DOHH2 (cell line): ENCODE results near the gene OXCT1.
"Not testable (repeated sequence)": the region's sequence is repeated elsewhere in the genome, so short reads cannot be mapped to it uniquely, and the experiment has no call there.

Experiments used
- H3F3A ChIP-seq: fragments of 200-600 bp; sonication (generic), shearing (Covaris generic); 2 replicates; pipeline ENCODE4 v1.6.0; 2016; ENCODE audit warnings: antibody characterized with exemption, mild to moderate bottlenecking; ENCODE audit not compliant: control insufficient read depth, insufficient read depth
- H3K27ac ChIP-seq: fragments of 200-600 bp; sonication (generic); 2 replicates; pipeline ENCODE4 v1.5.1; 2014; ENCODE audit warnings: low read depth, mild to moderate bottlenecking, low read length, moderate library complexity
- H3K27me3 ChIP-seq: fragments of 200-600 bp; sonication (generic); 2 replicates; pipeline ENCODE4 v1.6.1; 2014; ENCODE audit warnings: mild to moderate bottlenecking, low read length, mixed read lengths; ENCODE audit not compliant: control insufficient read depth
- H3K36me3 ChIP-seq: fragments of 200-600 bp; sonication (generic); 2 replicates; pipeline ENCODE4 v1.6.1; 2014; ENCODE audit warnings: mild to moderate bottlenecking, low read length, moderate library complexity, mixed read lengths; ENCODE audit not compliant: control insufficient read depth
- H3K4me1 ChIP-seq: fragments of 200-600 bp; sonication (generic); 2 replicates; pipeline ENCODE4 v1.6.1; 2014; ENCODE audit warnings: mild to moderate bottlenecking, low read length, mixed read lengths; ENCODE audit not compliant: control insufficient read depth
- H3K4me2 ChIP-seq: fragments of 200-600 bp; sonication (generic); 2 replicates; pipeline ENCODE4 v1.6.0; 2014; ENCODE audit warnings: mild to moderate bottlenecking, low read length, moderate library complexity
- H3K4me3 ChIP-seq: fragments of 200-600 bp; sonication (generic); 2 replicates; pipeline ENCODE4 v1.5.1; 2014; ENCODE audit warnings: mild to moderate bottlenecking, low read length, mixed read lengths
- H3K79me2 ChIP-seq: fragments of 200-600 bp; sonication (generic); 2 replicates; pipeline ENCODE4 v1.6.1; 2014; ENCODE audit warnings: mild to moderate bottlenecking, low read length, mixed read lengths; ENCODE audit not compliant: control insufficient read depth
- H3K9me2 ChIP-seq: fragments of 200-600 bp; sonication (generic); replicated peaks from 2 replicates; pipeline ENCODE4 v1.6.1; 2014; ENCODE audit warnings: mild to moderate bottlenecking, low read length, mixed read lengths; ENCODE audit not compliant: control insufficient read depth
- H3K9me3 ChIP-seq: fragments of 200-600 bp; sonication (generic); 2 replicates; pipeline ENCODE4 v1.6.1; 2014; ENCODE audit warnings: antibody characterized with exemption, low read length, mixed read lengths; ENCODE audit not compliant: control insufficient read depth, insufficient read depth
- H4K20me1 ChIP-seq: fragments of 200-600 bp; sonication (generic); 2 replicates; pipeline ENCODE4 v1.6.0; 2014; ENCODE audit warnings: low read depth, mild to moderate bottlenecking, antibody characterized with exemption, low read length, moderate library complexity; ENCODE audit not compliant: control insufficient read depth, insufficient read depth
- CTCF ChIP-seq: fragments of 200-600 bp; sonication (generic); IDR thresholded peaks from one replicate; pipeline ENCODE4 v1.5.1; 2014; ENCODE audit warnings: antibody characterized with exemption, mild to moderate bottlenecking, low read depth, low read length; ENCODE audit not compliant: poor library complexity, severe bottlenecking
- EZH2phosphoT487 ChIP-seq: fragments of 200-600 bp; sonication (generic); IDR thresholded peaks from 2 replicates; pipeline ENCODE4 v1.6.1; 2017; ENCODE audit warnings: borderline replicate concordance, mild to moderate bottlenecking, antibody characterized with exemption, low read length, moderate library complexity, mixed read lengths

Gene OXCT1

GRCh38 chr5:41738710-41739354, 131.4 kb downstream of the OXCT1 start:
- H3K79me2 ChIP-seq = no peaks in the 10 kb centered on the region
- H3K36me3 ChIP-seq = peaks cover 45% of the 10 kb centered on the region
- TF ChIP-seq EZH2phosphoT487 (no peak), CTCF (no peak)
- no peaks in the 10 kb centered on the region for H3K9me2 ChIP-seq
- H3K4me3 ChIP-seq = no peak overlapping the region
- H3F3A ChIP-seq = no peaks in the 10 kb centered on the region
- no peaks in the 10 kb centered on the region for H4K20me1 ChIP-seq
- no peaks in the 10 kb centered on the region for H3K4me1 ChIP-seq
- H3K9me3 ChIP-seq = no peaks in the 10 kb centered on the region
- no peaks in the 10 kb centered on the region for H3K27me3 ChIP-seq
- no peak overlapping the region for H3K4me2 ChIP-seq
- no peak overlapping the region for H3K27ac ChIP-seq

GRCh38 chr5:41736641-41737040, 133.6 kb downstream of the OXCT1 start:
- Histone ChIP-seq H3F3A (no peaks in the 10 kb centered on the region), H3K4me1 (no peaks in the 10 kb centered on the region), H3K27ac (no peak overlapping the region), H3K4me3 (no peak overlapping the region), H4K20me1 (no peaks in the 10 kb centered on the region), H3K27me3 (no peaks in the 10 kb centered on the region), H3K9me3 (no peaks in the 10 kb centered on the region), H3K36me3 (peaks cover 45% of the 10 kb centered on the region), H3K4me2 (no peak overlapping the region), H3K79me2 (no peaks in the 10 kb centered on the region), H3K9me2 (no peaks in the 10 kb centered on the region)
- TF ChIP-seq CTCF (no peak), EZH2phosphoT487 (no peak)

- H3F3A ChIP-seq = no peaks in the 10 kb centered on the region
- no peaks in the 10 kb centered on the region for H4K20me1 ChIP-seq
- no peaks in the 10 kb centered on the region for H3K9me2 ChIP-seq
- H3K4me3 ChIP-seq = no peak overlapping the region
- no peaks in the 10 kb centered on the region for H3K9me3 ChIP-seq
- TF ChIP-seq EZH2phosphoT487 = no peak
- no peak for TF ChIP-seq CTCF
- peaks cover 38% of the 10 kb centered on the region for H3K36me3 ChIP-seq
- H3K27ac ChIP-seq = no peak overlapping the region
- H3K4me2 ChIP-seq = no peak overlapping the region
- H3K4me1 ChIP-seq = no peaks in the 10 kb centered on the region
- no peaks in the 10 kb centered on the region for H3K27me3 ChIP-seq
- H3K79me2 ChIP-seq = no peaks in the 10 kb centered on the region
These were observed 135.0 kb downstream of the OXCT1 start for GRCh38 chr5:41735213-41735612.

GRCh38 chr5:41729381-41729780, 140.8 kb downstream of the OXCT1 start:
- H3K36me3 ChIP-seq, H3K4me2 ChIP-seq, H3K9me3 ChIP-seq, H3F3A ChIP-seq, H4K20me1 ChIP-seq, H3K79me2 ChIP-seq, H3K27ac ChIP-seq, H3K27me3 ChIP-seq, H3K4me1 ChIP-seq, H3K9me2 ChIP-seq, H3K4me3 ChIP-seq: not testable (repeated sequence)
